ENCODE data around the gene UPK1A.

DNA sequence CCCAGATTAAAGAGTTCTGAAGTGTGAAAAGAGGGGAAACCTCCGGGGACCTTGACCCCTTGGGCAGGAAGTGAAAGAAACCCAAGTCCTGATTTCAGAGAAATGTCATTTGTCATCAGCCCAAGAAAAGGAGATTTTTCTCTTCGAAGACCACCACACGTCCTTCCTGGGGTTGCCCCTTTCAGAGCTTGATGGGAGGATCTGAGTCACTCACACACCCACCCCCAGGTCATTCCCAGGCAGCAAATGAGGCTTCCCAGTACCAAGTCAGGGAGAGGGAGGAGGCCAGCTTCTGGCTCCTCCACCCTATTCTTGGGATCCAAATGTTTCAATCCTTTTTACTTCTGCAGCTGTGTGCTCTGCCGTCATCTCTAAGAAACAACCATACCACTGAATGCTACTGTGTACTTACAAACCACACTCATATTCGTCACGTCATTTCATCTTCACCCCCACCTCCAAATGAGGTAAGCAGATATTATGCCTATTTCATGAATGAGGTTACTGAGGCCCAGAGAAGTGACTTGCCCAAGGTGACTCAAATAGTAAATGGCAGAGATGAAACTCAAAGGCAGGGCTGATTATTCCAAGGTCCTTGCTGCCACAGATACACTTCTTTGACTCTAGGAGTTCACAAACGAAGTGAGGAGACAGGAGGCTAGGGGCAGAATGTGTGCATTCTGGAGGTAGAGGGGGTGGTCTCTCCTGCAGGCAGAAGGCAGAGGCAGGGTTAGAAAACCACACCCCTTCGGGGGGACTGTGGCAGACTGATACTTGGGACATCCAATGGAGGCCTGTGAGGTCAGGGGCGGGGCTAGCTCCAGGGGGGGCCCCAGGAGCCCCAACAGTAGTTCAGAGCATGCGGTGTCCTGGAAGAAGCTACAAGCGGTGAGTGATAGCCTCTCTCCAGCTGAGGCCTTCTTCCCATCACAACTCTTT lies 46.5 kb downstream of the UPK1A start:
- TF ChIP-seq, protein P1, sequence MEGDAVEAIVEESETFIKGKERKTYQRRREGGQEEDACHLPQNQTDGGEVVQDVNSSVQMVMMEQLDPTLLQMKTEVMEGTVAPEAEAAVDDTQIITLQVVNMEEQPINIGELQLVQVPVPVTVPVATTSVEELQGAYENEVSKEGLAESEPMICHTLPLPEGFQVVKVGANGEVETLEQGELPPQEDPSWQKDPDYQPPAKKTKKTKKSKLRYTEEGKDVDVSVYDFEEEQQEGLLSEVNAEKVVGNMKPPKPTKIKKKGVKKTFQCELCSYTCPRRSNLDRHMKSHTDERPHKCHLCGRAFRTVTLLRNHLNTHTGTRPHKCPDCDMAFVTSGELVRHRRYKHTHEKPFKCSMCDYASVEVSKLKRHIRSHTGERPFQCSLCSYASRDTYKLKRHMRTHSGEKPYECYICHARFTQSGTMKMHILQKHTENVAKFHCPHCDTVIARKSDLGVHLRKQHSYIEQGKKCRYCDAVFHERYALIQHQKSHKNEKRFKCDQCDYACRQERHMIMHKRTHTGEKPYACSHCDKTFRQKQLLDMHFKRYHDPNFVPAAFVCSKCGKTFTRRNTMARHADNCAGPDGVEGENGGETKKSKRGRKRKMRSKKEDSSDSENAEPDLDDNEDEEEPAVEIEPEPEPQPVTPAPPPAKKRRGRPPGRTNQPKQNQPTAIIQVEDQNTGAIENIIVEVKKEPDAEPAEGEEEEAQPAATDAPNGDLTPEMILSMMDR (conservative IDR thresholded peaks at IDR 0.05; ENCODE audit: low read depth, low read length) = no peak
- no peak for TF ChIP-seq EZH2 (IDR thresholded peaks at IDR 0.05; ENCODE audit: borderline replicate concordance, low read depth, low read length, poor library complexity, severe bottlenecking)
